H9 (cell line): ENCODE data around the gene TRIO. TPM values are rescaled to one million over a fixed set of nuclear protein-coding genes. Genes with fewer than 3 reads are reported as not detected.
A peak's percentile ranks its signal among the peaks of the same experiment; 100 is the strongest.

Experiments used
- DNase-seq: peaks from one replicate; pipeline ENCODE4 v3.0.0-alpha.2; 2017
- H2AFZ ChIP-seq: one replicate; pipeline ENCODE4 v1.6.1; 2013; ENCODE audit warnings: mild to moderate bottlenecking, low read length, control low read depth, moderate library complexity
- H2AK5ac ChIP-seq: 2 replicates; pipeline ENCODE4 v1.6.1; 2013; ENCODE audit warnings: low read length, control low read depth, mixed read lengths; ENCODE audit not compliant: insufficient read length
- H2BK120ac ChIP-seq: one replicate; pipeline ENCODE4 v1.6.1; 2013; ENCODE audit warnings: low read depth, mild to moderate bottlenecking, low read length, control low read depth, inconsistent platforms; ENCODE audit not compliant: poor library complexity, severe bottlenecking
- H2BK12ac ChIP-seq: 2 replicates; pipeline ENCODE4 v1.6.1; 2013; ENCODE audit warnings: low read length, control low read depth, mixed read lengths, low read depth; ENCODE audit not compliant: insufficient read length
- H2BK15ac ChIP-seq: 2 replicates; pipeline ENCODE4 v1.6.1; 2013; ENCODE audit warnings: low read depth, low read length, control low read depth
- H2BK20ac ChIP-seq: one replicate; pipeline ENCODE4 v1.6.1; 2013; ENCODE audit warnings: low read depth, mild to moderate bottlenecking, low read length, control low read depth, inconsistent platforms; ENCODE audit not compliant: poor library complexity, severe bottlenecking
- H2BK5ac ChIP-seq: 2 replicates; pipeline ENCODE4 v1.6.1; 2013; ENCODE audit warnings: low read length, control low read depth, mixed read lengths; ENCODE audit not compliant: insufficient read length
- H3K14ac ChIP-seq: 2 replicates; pipeline ENCODE4 v1.6.1; 2013; ENCODE audit warnings: low read length, control low read depth; ENCODE audit not compliant: insufficient read depth
- H3K18ac ChIP-seq: 2 replicates; pipeline ENCODE4 v1.6.1; 2013; ENCODE audit warnings: low read depth, mild to moderate bottlenecking, mixed read lengths, low read length, control low read depth; ENCODE audit not compliant: insufficient read length
- H3K23ac ChIP-seq: 2 replicates; pipeline ENCODE4 v1.6.1; 2013; ENCODE audit warnings: low read length, control low read depth, mixed read lengths, low read depth; ENCODE audit not compliant: insufficient read length
- H3K23me2 ChIP-seq: 2 replicates; pipeline ENCODE4 v1.6.1; 2013; ENCODE audit warnings: low read depth, mild to moderate bottlenecking, mixed read lengths, low read length, control low read depth; ENCODE audit not compliant: insufficient read length, poor library complexity, severe bottlenecking
- H3K27ac ChIP-seq: 2 replicates; pipeline ENCODE4 v1.5.1; 2013; ENCODE audit warnings: low read length, control low read depth, mixed read lengths, low read depth; ENCODE audit not compliant: insufficient read length
- H3K27me3 ChIP-seq: 2 replicates; pipeline ENCODE4 v1.6.1; 2013; ENCODE audit warnings: low read length, control low read depth, inconsistent platforms; ENCODE audit not compliant: insufficient read depth
- H3K4ac ChIP-seq: 2 replicates; pipeline ENCODE4 v1.6.1; 2013; ENCODE audit warnings: low read depth, mild to moderate bottlenecking, control low read depth, inconsistent platforms, low read length, moderate library complexity
- H3K4me1 ChIP-seq: 2 replicates; pipeline ENCODE4 v1.6.1; 2013; ENCODE audit warnings: low read length, control low read depth, inconsistent platforms; ENCODE audit not compliant: insufficient read depth
- H3K4me2 ChIP-seq: 2 replicates; pipeline ENCODE4 v1.6.1; 2013; ENCODE audit warnings: low read length, control low read depth, mixed read lengths; ENCODE audit not compliant: insufficient read length, insufficient read depth
- H3K56ac ChIP-seq: 2 replicates; pipeline ENCODE4 v1.6.1; 2013; ENCODE audit warnings: low read depth, mild to moderate bottlenecking, mixed read lengths, low read length, control low read depth; ENCODE audit not compliant: insufficient read length
- H3K79me1 ChIP-seq: 2 replicates; pipeline ENCODE4 v1.6.1; 2013; ENCODE audit warnings: low read depth, mild to moderate bottlenecking, moderate library complexity, low read length, control low read depth, inconsistent platforms; ENCODE audit not compliant: insufficient read depth, poor library complexity, severe bottlenecking
- H3K79me2 ChIP-seq: 2 replicates; pipeline ENCODE4 v1.6.1; 2013; ENCODE audit warnings: low read length, control low read depth, inconsistent platforms; ENCODE audit not compliant: insufficient read depth
- H3K9ac ChIP-seq: 2 replicates; pipeline ENCODE4 v1.6.1; 2013; ENCODE audit warnings: low read length, control low read depth, mixed read lengths; ENCODE audit not compliant: insufficient read length; ENCODE audit errors: extremely low read depth
- H3K9me3 ChIP-seq: one replicate; pipeline ENCODE4 v1.6.1; 2013; ENCODE audit warnings: low read depth, low read length, inconsistent platforms; ENCODE audit not compliant: control insufficient read depth
- H3T11ph ChIP-seq: one replicate; pipeline ENCODE4 v1.6.1; 2013; ENCODE audit warnings: mild to moderate bottlenecking, low read length, control low read depth, inconsistent platforms
- H4K20me1 ChIP-seq: one replicate; pipeline ENCODE4 v1.6.1; 2013; ENCODE audit not compliant: control insufficient read depth, insufficient read length, insufficient read depth
- H4K5ac ChIP-seq: 2 replicates; pipeline ENCODE4 v1.6.1; 2013; ENCODE audit warnings: low read depth, mild to moderate bottlenecking, mixed read lengths, low read length, control low read depth; ENCODE audit not compliant: insufficient read length
- H4K8ac ChIP-seq: replicated peaks from 2 replicates; pipeline ENCODE4 v1.6.1; 2013; ENCODE audit warnings: low read length, control low read depth, mixed read lengths, low read depth; ENCODE audit not compliant: insufficient read length
- H4K91ac ChIP-seq: 2 replicates; pipeline ENCODE4 v1.6.1; 2013; ENCODE audit warnings: low read depth, mild to moderate bottlenecking, moderate library complexity, mixed read lengths, low read length, control low read depth; ENCODE audit not compliant: insufficient read length
- H3K27ac Mint-ChIP-seq, 3 experiments: 2 replicates in 2 of 3; 3 replicates in 1 of 3; pipeline ENCODE4 v1.8.0; 2020 to 2021; ENCODE audit warnings: mixed read lengths in 3 of 3, mild to moderate bottlenecking in 1 of 3, moderate library complexity in 1 of 3
- H3K27me3 Mint-ChIP-seq: 2 replicates; pipeline ENCODE4 v1.8.0; 2021; ENCODE audit warnings: low read depth, mild to moderate bottlenecking, moderate library complexity, mixed read lengths
- H3K36me3 Mint-ChIP-seq, 3 experiments: 2 replicates in 2 of 3; 3 replicates in 1 of 3; pipeline ENCODE4 v1.8.0; 2020 to 2021; ENCODE audit warnings: low read depth in 3 of 3, mixed read lengths in 3 of 3; ENCODE audit not compliant: insufficient read depth in 1 of 3
- H3K4me1 Mint-ChIP-seq, 2 experiments: 2 replicates each; pipeline ENCODE4 v1.8.0; 2020; ENCODE audit warnings: mixed read lengths in 2 of 2
- H3K4me3 Mint-ChIP-seq, 2 experiments: 2 replicates in 1 of 2; 3 replicates in 1 of 2; pipeline ENCODE4 v1.8.0; 2020 to 2021; ENCODE audit warnings: mild to moderate bottlenecking in 2 of 2, mixed read lengths in 2 of 2, moderate library complexity in 1 of 2
- H3K9me3 Mint-ChIP-seq, 2 experiments: 2 replicates in 1 of 2; 3 replicates in 1 of 2; pipeline ENCODE4 v1.8.0; 2020; ENCODE audit warnings: mild to moderate bottlenecking in 2 of 2, mixed read lengths in 2 of 2, moderate library complexity in 1 of 2
- CTCF ChIP-seq: fragments of 200-600 bp; sonication (generic); conservative IDR thresholded peaks from 3 replicates; pipeline ENCODE4 v1.8.0; 2021; ENCODE audit warnings: antibody characterized with exemption, mild to moderate bottlenecking
- WGBS: extraction: QIAGEN DNeasy Blood & Tissue Kit; methylation state at CpG from one replicate; pipeline ENCODE4 v1.1.7; 2013; ENCODE audit warnings: missing lambda C conversion rate, low lambda C conversion rate, mixed read lengths; ENCODE audit not compliant: insufficient read length; ENCODE audit errors: extremely low coverage; 5-methylcytosine and 5-hydroxymethylcytosine counted together
- total RNA-seq: library from RNA; stranded (reverse); gene quantifications from 2 replicates; pipeline ENCODE4 v1.2.1, GENCODE V29; 2021

The TRIO gene
- total RNA-seq, 1 experiment from 2014 or later: 87.8 TPM

DNA sequence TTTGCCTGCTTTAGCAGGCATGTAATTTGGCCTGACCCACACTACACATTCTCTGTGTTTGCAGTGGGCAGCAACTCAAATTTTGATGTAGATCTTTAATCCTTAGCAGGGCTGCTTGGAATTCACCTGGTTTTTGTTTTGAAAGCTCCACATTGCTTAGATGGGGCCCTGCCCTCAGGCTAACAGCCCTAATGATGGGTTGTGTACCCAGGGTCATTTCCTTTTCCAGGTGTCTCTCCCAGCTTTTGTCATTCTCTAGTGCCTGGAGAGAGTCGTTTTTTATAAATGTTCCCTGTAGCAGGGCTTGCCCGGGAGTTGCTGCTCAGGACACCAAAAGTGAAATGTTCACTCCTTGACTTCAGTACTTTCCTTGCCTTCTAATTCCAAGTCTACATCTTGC, 126.3 kb downstream of the TRIO start:
- peak overlapping the region; percentile 53 to 96 (median 94) for H3K27ac Mint-ChIP-seq
- H3K9me3 ChIP-seq: no peaks in the 10 kb centered on the region
- no peaks in the 10 kb centered on the region for H3K79me1 ChIP-seq

More for the DNA sequence above, 126.3 kb downstream of the TRIO start:
- Histone ChIP-seq H2BK15ac (no peak overlapping the region), H3K23me2 (no peaks in the 10 kb centered on the region), H4K8ac (no peak overlapping the region), H4K91ac (no peak overlapping the region), H3K27ac (peak overlapping the region; percentile 73), H3K9ac (no peak overlapping the region), H3K4ac (no peak overlapping the region), H4K5ac (no peak overlapping the region), H3K27me3 (no peaks in the 10 kb centered on the region), H2AK5ac (no peak overlapping the region), H3K14ac (no peak overlapping the region), H3K56ac (no peak overlapping the region), H2BK12ac (no peak overlapping the region), H2BK20ac (no peak overlapping the region), H2BK120ac (no peak overlapping the region), H2AFZ (no peak overlapping the region), H3K4me1 (peaks cover 12% of the 10 kb centered on the region), H2BK5ac (no peak overlapping the region), H3K79me2 (peaks cover 12% of the 10 kb centered on the region; the same call in 1 of the 2 replicates), H3T11ph (no peak overlapping the region), H3K18ac (no peak overlapping the region), H4K20me1 (no peaks in the 10 kb centered on the region), H3K4me2 (peak overlapping the region; percentile 6), H3K23ac (no peak overlapping the region)
- peak overlapping the region; percentile 2 to 43; a peak in 2 of 5 replicates for H3K4me3 Mint-ChIP-seq
- DNase-seq: peak; percentile 67
- no peaks in the 10 kb centered on the region for H3K27me3 Mint-ChIP-seq
- H3K9me3 Mint-ChIP-seq: no peaks in the 10 kb centered on the region
- no peak for TF ChIP-seq CTCF
- H3K4me1 Mint-ChIP-seq: peaks cover 57% of the 10 kb centered on the region in 2 experiments
- H3K36me3 Mint-ChIP-seq: peaks cover 0 to 5% (median 3%) of the 10 kb centered on the region in 3 experiments; a peak in 5 of 7 replicates
- no CpG with 5 or more reads among the region's 2 CpGs for WGBS
